MM.1S (cell line): ENCODE data around the gene TMEM218.

ENCODE experiments used
- EZH2phosphoT487 ChIP-seq: fragments of 300-600 bp; sonication (generic); IDR thresholded peaks from 2 replicates; pipeline ENCODE4 v1.6.1; 2018; ENCODE audit warnings: antibody characterized with exemption, low read length
- TF ChIP-seq, protein P1 (sequence below): fragments of 300-600 bp; sonication (generic); IDR thresholded peaks from 2 replicates; pipeline ENCODE4 v1.5.1; 2016; ENCODE audit warnings: antibody characterized with exemption, low read length, mixed read lengths

DNA sequence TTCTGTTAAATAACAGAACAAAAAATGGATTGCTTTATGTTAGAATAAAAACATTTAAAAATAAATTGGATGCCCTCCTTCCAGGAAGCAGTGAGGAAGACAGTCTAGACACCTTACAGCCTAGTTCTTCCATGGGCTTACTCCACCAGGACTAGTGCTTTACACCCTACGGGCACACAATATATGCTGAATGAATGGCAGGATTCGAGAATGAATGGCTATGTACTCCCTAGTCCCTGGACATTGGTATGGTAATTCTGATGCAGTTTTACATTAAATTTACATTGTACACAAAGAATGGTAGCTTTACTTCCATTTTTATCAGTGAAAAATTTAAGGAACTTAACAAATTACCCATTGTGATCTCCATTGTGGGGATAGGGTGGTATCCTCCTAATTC, 16.7 kb downstream of the TMEM218 start:
- TF ChIP-seq, protein P1, sequence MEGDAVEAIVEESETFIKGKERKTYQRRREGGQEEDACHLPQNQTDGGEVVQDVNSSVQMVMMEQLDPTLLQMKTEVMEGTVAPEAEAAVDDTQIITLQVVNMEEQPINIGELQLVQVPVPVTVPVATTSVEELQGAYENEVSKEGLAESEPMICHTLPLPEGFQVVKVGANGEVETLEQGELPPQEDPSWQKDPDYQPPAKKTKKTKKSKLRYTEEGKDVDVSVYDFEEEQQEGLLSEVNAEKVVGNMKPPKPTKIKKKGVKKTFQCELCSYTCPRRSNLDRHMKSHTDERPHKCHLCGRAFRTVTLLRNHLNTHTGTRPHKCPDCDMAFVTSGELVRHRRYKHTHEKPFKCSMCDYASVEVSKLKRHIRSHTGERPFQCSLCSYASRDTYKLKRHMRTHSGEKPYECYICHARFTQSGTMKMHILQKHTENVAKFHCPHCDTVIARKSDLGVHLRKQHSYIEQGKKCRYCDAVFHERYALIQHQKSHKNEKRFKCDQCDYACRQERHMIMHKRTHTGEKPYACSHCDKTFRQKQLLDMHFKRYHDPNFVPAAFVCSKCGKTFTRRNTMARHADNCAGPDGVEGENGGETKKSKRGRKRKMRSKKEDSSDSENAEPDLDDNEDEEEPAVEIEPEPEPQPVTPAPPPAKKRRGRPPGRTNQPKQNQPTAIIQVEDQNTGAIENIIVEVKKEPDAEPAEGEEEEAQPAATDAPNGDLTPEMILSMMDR: no peak
- TF ChIP-seq EZH2phosphoT487: no peak
